Naive thymus-derived CD4-positive, alpha-beta T cell (primary cell): ENCODE data around the gene SRPX2. TPM values are rescaled to one million over a fixed set of nuclear protein-coding genes. Genes with fewer than 3 reads are reported as not detected.

Experiments
- ATAC-seq: fragments of 150-1000 bp; cut with Tn5 transposase; 2 replicates; pipeline ENCODE4 v1.10.0; 2021; ENCODE audit warnings: mild to moderate bottlenecking, moderate library complexity
- CTCF ChIA-PET: fragments of 350-600 bp; sonication (Branson Sonifier 250); formaldehyde crosslinking; loops from one replicate; lab custom pipeline; 2021; ENCODE audit warnings: antibody characterized with exemption; lab: Charles Lee
- POLR2A ChIA-PET: fragments of 350-600 bp; sonication (Branson Sonifier 250); formaldehyde crosslinking; loops from one replicate; lab custom pipeline; 2021; ENCODE audit warnings: antibody characterized with exemption, inconsistent platforms; lab: Charles Lee
- DNase-seq, 9 donors: peaks; one replicate each; pipeline versions ENCODE4 v3.0.0 to v3.0.0-alpha.2; 2020 to 2022; ENCODE audit warnings: mixed read lengths in 1 of 9
- H3K27ac ChIP-seq: one replicate; pipeline ENCODE4 v1.7.0; 2013; ENCODE audit warnings: mild to moderate bottlenecking, low read depth, low read length, moderate library complexity
- H3K27me3 ChIP-seq, 2 donors: one replicate each; pipeline ENCODE4 v1.7.0; 2013; ENCODE audit warnings: low read length in 2 of 2, mild to moderate bottlenecking in 2 of 2, moderate library complexity in 2 of 2; ENCODE audit not compliant: control insufficient read depth in 2 of 2, insufficient read depth in 2 of 2
- H3K36me3 ChIP-seq, 3 experiments: 1 replicate in 2 of 3; 2 replicates in 1 of 3; pipeline ENCODE4 v1.7.0; 2013; ENCODE audit warnings: low read length in 3 of 3, mild to moderate bottlenecking in 3 of 3, moderate library complexity in 1 of 3; ENCODE audit not compliant: insufficient read depth in 3 of 3, control insufficient read depth in 2 of 3
- H3K4me1 ChIP-seq, 2 donors: one replicate each; pipeline ENCODE4 v1.7.0; 2013; ENCODE audit warnings: low read length in 2 of 2, mild to moderate bottlenecking in 2 of 2, moderate library complexity in 1 of 2; ENCODE audit not compliant: control insufficient read depth in 2 of 2, insufficient read depth in 2 of 2
- H3K4me3 ChIP-seq: 2 replicates; pipeline ENCODE4 v1.7.0; 2013; ENCODE audit warnings: mild to moderate bottlenecking, low read length
- H3K9me3 ChIP-seq, 3 experiments: 1 replicate in 2 of 3; 2 replicates in 1 of 3; pipeline ENCODE4 v1.7.0; 2013; ENCODE audit warnings: low read length in 3 of 3; ENCODE audit not compliant: control insufficient read depth in 2 of 3
- H3K27ac Mint-ChIP-seq, 9 donors: one replicate each; pipeline ENCODE4 v1.8.0; 2020 to 2022; ENCODE audit warnings: mixed read lengths in 9 of 9, mild to moderate bottlenecking in 8 of 9, moderate library complexity in 5 of 9, inconsistent platforms in 2 of 9
- H3K27me3 Mint-ChIP-seq, 5 donors: one replicate each; pipeline ENCODE4 v1.8.0; 2021 to 2022; ENCODE audit warnings: mixed read lengths in 5 of 5, mild to moderate bottlenecking in 1 of 5
- H3K36me3 Mint-ChIP-seq, 5 donors: one replicate each; pipeline ENCODE4 v1.8.0; 2020 to 2022; ENCODE audit warnings: mixed read lengths in 5 of 5, mild to moderate bottlenecking in 3 of 5, inconsistent platforms in 1 of 5
- H3K4me1 Mint-ChIP-seq, 7 donors: one replicate each; pipeline ENCODE4 v1.8.0; 2020 to 2022; ENCODE audit warnings: mixed read lengths in 7 of 7, mild to moderate bottlenecking in 3 of 7, inconsistent platforms in 1 of 7
- H3K4me3 Mint-ChIP-seq, 10 donors: one replicate each; pipeline ENCODE4 v1.8.0; 2020 to 2022; ENCODE audit warnings: mild to moderate bottlenecking in 10 of 10, mixed read lengths in 10 of 10, moderate library complexity in 6 of 10, inconsistent platforms in 2 of 10
- H3K9me3 Mint-ChIP-seq, 11 donors: one replicate each; pipeline ENCODE4 v1.8.0; 2020 to 2022; ENCODE audit warnings: mixed read lengths in 11 of 11, mild to moderate bottlenecking in 4 of 11, inconsistent platforms in 1 of 11, moderate library complexity in 1 of 11
- intact Hi-C, 2 donors: fragments of 100-400 bp; cut with micrococcal nuclease; formaldehyde crosslinking; loops; one replicate each; pipeline ENCODE4 v1.15.1; 2023
- polyA plus RNA-seq, 2 donors: library from polyadenylated mRNA; unstranded; fragments of 300-500 nt; fragmentation: Illumina TruSeq; gene quantifications; one replicate each; pipeline ENCODE4 v1.2.3, GENCODE V29; 2021
- total RNA-seq, 6 experiments: library from RNA in 5 of 6; stranded (reverse) in 5 of 6; gene quantifications; 1 replicate in 5 of 6; 2 replicates in 1 of 6; pipeline ENCODE4 v1.2.3 and lab custom pipeline; 2021 to 2026

Gene SRPX2
- total and polyA plus RNA-seq, 7 experiments from 2014 or later: not detected

- intact Hi-C loops: no loop called here
These were observed 43.1 kb downstream of the SRPX2 start for GRCh38 chrX:100687128-100687527.

GRCh38 chrX:100687546-100687945, 43.5 kb downstream of the SRPX2 start:
- H3K4me3 ChIP-seq: no peak overlapping the region
- POLR2A ChIA-PET: no interaction called here
- H3K9me3 Mint-ChIP-seq: peaks cover 0 to 1% (median 0%) of the 10 kb centered on the region in 11 donors

More at GRCh38 chrX:100687128-100687527, 43.1 kb downstream of the SRPX2 start:
- Mint-ChIP-seq H3K4me3 (no peak overlapping the region), H3K9me3 (peaks cover 0 to 1% (median 0%) of the 10 kb centered on the region in 11 donors), H3K4me1 (peaks cover 0 to 14% (median 5%) of the 10 kb centered on the region in 7 donors), H3K36me3 (no peaks in the 10 kb centered on the region), H3K27me3 (peaks cover 0 to 5% (median 4%) of the 10 kb centered on the region in 5 donors), H3K27ac (no peak overlapping the region)
- Histone ChIP-seq H3K27ac (no peak overlapping the region), H3K4me3 (no peak overlapping the region), H3K36me3 (no peaks in the 10 kb centered on the region), H3K9me3 (no peaks in the 10 kb centered on the region), H3K27me3 (no peaks in the 10 kb centered on the region), H3K4me1 (no peaks in the 10 kb centered on the region)
- ChIA-PET POLR2A (no interaction called here), CTCF (interaction anchor here (3.0 kb wide), 1 partner anchor 82 kb away, joined by 10 read pairs; no protein-coding TSS in a partner anchor)
- DNase-seq: no peak
- no peak for ATAC-seq

GRCh38 chrX:100695302-100695701, 51.3 kb downstream of the SRPX2 start:
- no peak overlapping the region for H3K4me3 ChIP-seq
- intact Hi-C loops: no loop called here
- ChIA-PET POLR2A (no interaction called here), CTCF (no interaction called here)
- ATAC-seq: no peak
- H3K9me3 ChIP-seq: no peaks in the 10 kb centered on the region
- DNase-seq: no peak
- H3K36me3 Mint-ChIP-seq: no peaks in the 10 kb centered on the region
- no peak overlapping the region for H3K4me3 Mint-ChIP-seq
- H3K4me1 Mint-ChIP-seq: no peaks in the 10 kb centered on the region
- H3K27me3 ChIP-seq: no peaks in the 10 kb centered on the region
- no peaks in the 10 kb centered on the region for H3K4me1 ChIP-seq
- no peaks in the 10 kb centered on the region for H3K9me3 Mint-ChIP-seq
- no peaks in the 10 kb centered on the region for H3K36me3 ChIP-seq
- no peak overlapping the region for H3K27ac Mint-ChIP-seq
- no peak overlapping the region for H3K27ac ChIP-seq
- H3K27me3 Mint-ChIP-seq: peaks cover 11 to 29% (median 20%) of the 10 kb centered on the region in 5 donors

More at GRCh38 chrX:100687546-100687945, 43.5 kb downstream of the SRPX2 start:
- Histone ChIP-seq H3K27me3 (no peaks in the 10 kb centered on the region), H3K9me3 (no peaks in the 10 kb centered on the region), H3K36me3 (no peaks in the 10 kb centered on the region), H3K4me1 (no peaks in the 10 kb centered on the region), H3K27ac (no peak overlapping the region)
- H3K4me3 Mint-ChIP-seq: no peak overlapping the region
- no peaks in the 10 kb centered on the region for H3K36me3 Mint-ChIP-seq
- intact Hi-C loops: no loop called here
- no peak overlapping the region for H3K27ac Mint-ChIP-seq
- H3K4me1 Mint-ChIP-seq: peaks cover 0 to 14% (median 5%) of the 10 kb centered on the region in 7 donors
- CTCF ChIA-PET: interaction anchor here (3.0 kb wide), 1 partner anchor 81 kb away, joined by 10 read pairs; no protein-coding TSS in a partner anchor
- peaks cover 0 to 6% (median 5%) of the 10 kb centered on the region in 5 donors for H3K27me3 Mint-ChIP-seq
- ATAC-seq (no peak), DNase-seq (no peak)

GRCh38 chrX:100695991-100696390, 52.0 kb downstream of the SRPX2 start:
- Mint-ChIP-seq H3K27ac (no peak overlapping the region), H3K4me3 (no peak overlapping the region), H3K4me1 (no peaks in the 10 kb centered on the region), H3K27me3 (peaks cover 11 to 29% (median 20%) of the 10 kb centered on the region in 5 donors), H3K9me3 (no peaks in the 10 kb centered on the region), H3K36me3 (no peaks in the 10 kb centered on the region)
- no peaks in the 10 kb centered on the region for H3K4me1 ChIP-seq
- H3K27ac ChIP-seq: no peak overlapping the region
- no peak for DNase-seq
- intact Hi-C loops: no loop called here
- CTCF ChIA-PET: interaction anchor here (0.6 kb wide), 1 partner anchor 71 kb away, joined by 3 read pairs; no protein-coding TSS in a partner anchor
- no peaks in the 10 kb centered on the region for H3K36me3 ChIP-seq
- ATAC-seq: no peak
- POLR2A ChIA-PET: no interaction called here
- H3K9me3 ChIP-seq: no peaks in the 10 kb centered on the region
- no peak overlapping the region for H3K4me3 ChIP-seq
- no peaks in the 10 kb centered on the region for H3K27me3 ChIP-seq

GRCh38 chrX:100696699-100697351, 52.8 kb downstream of the SRPX2 start:
- no peaks in the 10 kb centered on the region for H3K4me1 ChIP-seq
- POLR2A ChIA-PET: no interaction called here
- CTCF ChIA-PET: interaction anchor here (0.6 kb wide), 1 partner anchor 70 kb away, joined by 3 read pairs; no protein-coding TSS in a partner anchor
- no peak overlapping the region for H3K4me3 ChIP-seq
- H3K36me3 Mint-ChIP-seq: no peaks in the 10 kb centered on the region
- H3K9me3 ChIP-seq: no peaks in the 10 kb centered on the region
- H3K9me3 Mint-ChIP-seq: no peaks in the 10 kb centered on the region
- H3K27me3 Mint-ChIP-seq: peaks cover 11 to 29% (median 19%) of the 10 kb centered on the region in 5 donors
- DNase-seq (no peak), ATAC-seq (no peak)
- H3K4me3 Mint-ChIP-seq: no peak overlapping the region
- H3K27ac ChIP-seq: no peak overlapping the region
- no peaks in the 10 kb centered on the region for H3K36me3 ChIP-seq
- no peaks in the 10 kb centered on the region for H3K4me1 Mint-ChIP-seq
- H3K27ac Mint-ChIP-seq: no peak overlapping the region
- H3K27me3 ChIP-seq: no peaks in the 10 kb centered on the region
- intact Hi-C loops: no loop called here

- no peaks in the 10 kb centered on the region for H3K27me3 ChIP-seq
- no peaks in the 10 kb centered on the region for H3K4me1 ChIP-seq
- peaks cover 6 to 22% (median 11%) of the 10 kb centered on the region in 5 donors for H3K27me3 Mint-ChIP-seq
- DNase-seq: no peak
- CTCF ChIA-PET: no interaction called here
- H3K27ac Mint-ChIP-seq: no peak overlapping the region
- H3K36me3 ChIP-seq: no peaks in the 10 kb centered on the region
- POLR2A ChIA-PET: no interaction called here
- H3K4me3 ChIP-seq: no peak overlapping the region
- H3K4me1 Mint-ChIP-seq: no peaks in the 10 kb centered on the region
- H3K9me3 Mint-ChIP-seq: no peaks in the 10 kb centered on the region
- H3K9me3 ChIP-seq: no peaks in the 10 kb centered on the region
- no peak overlapping the region for H3K27ac ChIP-seq
- no peaks in the 10 kb centered on the region for H3K36me3 Mint-ChIP-seq
- ATAC-seq: no peak
- intact Hi-C loops: no loop called here
- H3K4me3 Mint-ChIP-seq: no peak overlapping the region
These were observed 54.6 kb downstream of the SRPX2 start for GRCh38 chrX:100698551-100698950.

- Histone ChIP-seq H3K4me3 (no peak overlapping the region), H3K9me3 (no peaks in the 10 kb centered on the region), H3K4me1 (no peaks in the 10 kb centered on the region), H3K27ac (no peak overlapping the region), H3K36me3 (no peaks in the 10 kb centered on the region), H3K27me3 (no peaks in the 10 kb centered on the region)
- ChIA-PET POLR2A (no interaction called here), CTCF (no interaction called here)
- intact Hi-C loops: no loop called here
- Mint-ChIP-seq H3K4me3 (no peak overlapping the region), H3K36me3 (no peaks in the 10 kb centered on the region), H3K4me1 (no peaks in the 10 kb centered on the region), H3K27ac (no peak overlapping the region), H3K27me3 (peaks cover 2 to 30% (median 6%) of the 10 kb centered on the region in 5 donors), H3K9me3 (no peaks in the 10 kb centered on the region)
- no peak for DNase-seq
- no peak for ATAC-seq
These were observed 56.8 kb downstream of the SRPX2 start for GRCh38 chrX:100700809-100701208.
